Stimulated activated CD8-positive, alpha-beta memory T cell treated with anti-CD3 and anti-CD28 coated beads, Interleukin-15, amount 100 ng/mL, for 4 hours (primary cell): ENCODE results near the gene TSPYL2.
A peak's percentile ranks its signal among the peaks of the same experiment; 100 is the strongest.

Experiments
- DNase-seq, 2 donors: peaks; one replicate each; pipeline ENCODE4 v3.0.0-alpha.2; 2020; ENCODE audit warnings: low read depth in 2 of 2

Gene TSPYL2

GRCh38 chrX:53080628-53081580 lies 1.3 kb upstream of the TSPYL2 start:
- peak in 1 of 2 donors; percentile 25 for DNase-seq

GRCh38 chrX:53082773-53083616 lies 828 bp downstream of the TSPYL2 start:
- DNase-seq: no peak

GRCh38 chrX:53084043-53084570 lies 1.9 kb downstream of the TSPYL2 start:
- DNase-seq: no peak

DNA sequence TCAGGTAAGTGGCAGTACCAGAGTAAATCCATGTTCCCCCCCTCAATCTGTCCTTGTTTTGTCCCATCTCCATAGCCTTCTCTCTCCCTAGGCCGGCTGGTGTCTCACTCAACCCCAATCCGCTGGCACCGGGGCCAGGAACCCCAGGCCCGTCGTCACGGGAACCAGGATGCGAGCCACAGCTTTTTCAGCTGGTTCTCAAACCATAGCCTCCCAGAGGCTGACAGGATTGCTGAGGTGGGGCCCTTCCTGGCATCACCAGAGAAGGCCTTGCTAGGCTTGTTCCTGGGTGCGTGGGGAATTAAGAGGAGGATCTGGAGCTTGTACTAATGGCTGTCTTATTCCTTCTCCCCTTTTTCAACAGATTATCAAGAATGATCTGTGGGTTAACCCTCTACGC lies 2.7 kb downstream of the TSPYL2 start:
- no peak for DNase-seq

DNA sequence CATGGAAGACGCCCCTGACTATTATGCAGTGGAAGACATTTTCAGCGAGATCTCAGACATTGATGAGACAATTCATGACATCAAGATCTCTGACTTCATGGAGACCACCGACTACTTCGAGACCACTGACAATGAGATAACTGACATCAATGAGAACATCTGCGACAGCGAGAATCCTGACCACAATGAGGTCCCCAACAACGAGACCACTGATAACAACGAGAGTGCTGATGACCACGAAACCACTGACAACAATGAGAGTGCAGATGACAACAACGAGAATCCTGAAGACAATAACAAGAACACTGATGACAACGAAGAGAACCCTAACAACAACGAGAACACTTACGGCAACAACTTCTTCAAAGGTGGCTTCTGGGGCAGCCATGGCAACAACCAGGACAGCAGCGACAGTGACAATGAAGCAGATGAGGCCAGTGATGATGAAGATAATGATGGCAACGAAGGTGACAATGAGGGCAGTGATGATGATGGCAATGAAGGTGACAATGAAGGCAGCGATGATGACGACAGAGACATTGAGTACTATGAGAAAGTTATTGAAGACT lies 3.6 kb downstream of the TSPYL2 start:
- no peak for DNase-seq

DNA sequence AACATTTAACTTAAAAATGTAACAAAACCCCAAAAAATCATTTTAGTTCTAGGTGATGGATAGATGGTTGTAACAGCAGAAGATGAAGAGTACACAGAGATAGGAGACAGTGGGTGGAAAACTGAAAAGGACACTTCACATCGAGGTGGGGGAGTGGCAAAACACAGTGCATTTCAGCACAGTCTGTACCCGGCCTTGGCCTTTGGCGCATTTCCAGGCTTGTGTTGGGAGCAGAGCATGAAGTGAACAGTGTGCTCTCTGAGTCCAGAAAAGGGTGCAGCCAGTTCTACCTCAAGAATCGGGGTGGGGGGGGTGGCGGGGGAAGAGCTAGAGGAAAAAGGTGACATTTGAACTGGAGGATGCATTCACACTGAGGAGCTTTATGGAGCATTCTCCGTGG lies 4.3 kb downstream of the TSPYL2 start:
- no peak for DNase-seq

GRCh38 chrX:53087388-53087831 lies 5.2 kb downstream of the TSPYL2 start:
- DNase-seq: no peak

DNA sequence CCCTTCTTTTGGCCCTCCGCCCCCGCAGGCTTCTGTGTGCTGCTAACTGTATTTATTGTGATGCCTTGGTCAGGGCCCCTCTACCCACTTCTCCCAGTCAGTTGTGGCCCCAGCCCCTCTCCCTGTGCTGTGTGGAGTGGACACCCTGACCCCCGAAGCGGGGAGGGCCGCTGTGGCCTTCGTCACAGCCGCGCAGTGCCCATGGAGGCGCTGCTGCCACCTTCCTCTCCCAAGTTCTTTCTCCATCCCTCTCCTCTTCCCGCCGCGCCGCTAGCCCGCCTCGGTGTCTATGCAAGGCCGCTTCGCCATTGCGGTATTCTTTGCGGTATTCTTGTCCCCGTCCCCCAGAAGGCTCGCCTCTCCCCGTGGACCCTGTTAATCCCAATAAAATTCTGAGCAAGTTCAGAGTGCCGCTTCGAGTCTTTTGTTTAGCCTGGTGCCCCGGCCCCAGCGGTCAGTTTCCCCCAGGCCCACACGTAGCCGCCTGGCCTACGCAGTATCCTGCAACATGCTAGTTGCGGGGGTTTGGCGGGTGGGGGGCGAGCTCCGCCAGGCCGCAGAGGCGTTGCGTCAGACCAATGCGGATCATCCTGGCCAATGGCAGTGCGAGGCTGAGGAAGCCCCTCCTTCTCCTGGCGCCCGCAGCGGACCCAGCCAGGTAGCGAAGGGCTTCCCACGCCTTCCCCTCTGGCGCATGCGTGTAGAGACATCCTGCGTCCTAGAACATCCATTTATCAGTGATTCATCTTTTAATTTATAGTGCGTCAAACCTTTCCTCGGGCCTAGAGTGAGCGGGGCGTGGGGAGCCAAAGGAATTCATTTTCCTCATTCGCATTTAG lies 6.2 kb downstream of the TSPYL2 start:
- DNase-seq: peak; percentile 67 to 72

- DNase-seq: no peak
Measured at GRCh38 chrX:53089224-53089842, 7.2 kb downstream of the TSPYL2 start.

GRCh38 chrX:53089925-53090324 lies 7.8 kb downstream of the TSPYL2 start:
- DNase-seq: no peak

GRCh38 chrX:53091354-53091753 lies 9.2 kb downstream of the TSPYL2 start:
- DNase-seq: no peak

DNA sequence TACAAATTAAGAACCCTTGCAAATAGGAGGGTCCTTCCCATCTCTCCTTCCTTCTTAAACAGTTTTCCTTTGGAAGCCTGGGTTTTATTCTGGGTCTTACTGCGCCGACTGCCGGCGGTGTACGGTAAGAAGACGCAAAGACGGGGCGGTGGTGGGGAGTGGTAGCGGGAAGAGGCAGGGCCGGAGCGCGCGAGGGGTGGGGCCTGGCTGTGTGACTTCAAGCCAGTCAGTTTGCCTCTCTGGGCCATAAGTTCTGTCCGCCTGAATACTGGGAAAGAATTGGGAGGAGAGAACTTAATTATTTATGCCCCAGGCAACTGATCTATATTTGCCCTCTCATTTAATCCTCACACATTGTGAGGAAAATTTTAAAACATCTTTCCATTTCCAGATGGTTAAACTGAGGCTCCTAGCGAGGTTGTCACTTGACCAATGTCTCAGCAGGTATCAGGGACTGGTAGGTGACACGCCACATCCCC lies 11.0 kb downstream of the TSPYL2 start:
- peak in 1 of 2 donors; percentile 43 for DNase-seq

- peak; percentile 52 to 57 for DNase-seq
Measured at GRCh38 chrX:53093748-53094581, 11.8 kb downstream of the TSPYL2 start, which contains the start of gene KANTR. TSS of gene KANTR (plus strand) at chrX:53094142. CDS start at chrX:53124273, 30,131 bp downstream.

DNA sequence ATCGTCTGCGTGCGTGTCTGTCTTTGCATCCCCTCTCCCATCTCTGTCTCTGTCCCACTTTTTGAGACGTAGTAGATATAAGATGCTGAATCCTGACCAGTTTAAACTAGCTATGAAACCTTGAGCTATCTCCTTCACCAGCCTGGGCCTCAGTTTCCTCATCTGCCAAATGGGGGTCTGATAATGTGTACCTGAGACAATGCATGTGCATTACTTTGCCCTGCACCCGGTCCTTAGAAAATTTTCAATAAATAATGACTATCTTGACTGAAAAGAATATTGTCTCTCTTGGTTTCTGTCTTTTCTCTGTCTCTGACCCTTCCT lies 12.4 kb downstream of the TSPYL2 start:
- DNase-seq: no peak

DNA sequence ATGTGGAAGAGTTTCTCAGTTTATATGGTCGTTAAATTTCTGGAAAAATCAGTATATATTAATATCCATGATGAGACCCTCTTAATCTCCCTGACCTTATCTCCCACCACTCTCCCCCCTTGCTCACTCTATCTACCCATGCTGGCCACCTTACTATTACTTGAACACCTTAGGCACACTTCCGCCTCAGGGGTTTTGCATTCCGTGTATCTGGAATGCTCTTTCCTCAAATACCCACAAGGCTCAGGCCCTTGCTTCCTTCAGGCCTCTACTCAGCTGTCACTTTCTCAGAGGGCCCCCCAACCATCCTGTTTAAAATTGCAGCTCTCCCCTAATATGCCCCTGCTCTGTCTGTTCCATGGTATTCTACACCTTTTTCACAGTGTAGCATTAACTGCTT lies 13.6 kb downstream of the TSPYL2 start:
- no peak for DNase-seq

- no peak for DNase-seq
Measured at GRCh38 chrX:53114864-53115549, 32.8 kb downstream of the TSPYL2 start.

- DNase-seq: no peak
Measured at GRCh38 chrX:53115550-53115874, 33.3 kb downstream of the TSPYL2 start.

DNA sequence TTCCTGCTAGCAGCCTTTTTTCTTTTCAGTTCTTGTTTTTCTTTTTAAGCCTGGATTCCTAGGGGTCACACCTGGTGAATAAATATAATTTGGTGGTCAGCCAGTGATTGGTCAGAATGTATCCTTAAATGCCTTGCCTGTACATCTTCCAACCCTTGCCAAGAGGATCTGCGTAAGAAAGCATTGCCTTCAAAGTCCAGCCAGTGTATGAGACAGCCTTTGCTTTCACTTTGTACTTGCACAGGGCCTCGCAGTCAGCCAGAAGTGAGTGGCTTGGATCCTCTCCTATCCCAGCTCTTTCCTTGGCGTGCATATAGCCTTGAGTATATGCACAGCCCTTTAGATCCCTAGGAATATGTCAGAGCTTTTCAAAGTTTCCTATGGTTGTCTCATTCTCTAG lies 33.9 kb downstream of the TSPYL2 start:
- no peak for DNase-seq

DNA sequence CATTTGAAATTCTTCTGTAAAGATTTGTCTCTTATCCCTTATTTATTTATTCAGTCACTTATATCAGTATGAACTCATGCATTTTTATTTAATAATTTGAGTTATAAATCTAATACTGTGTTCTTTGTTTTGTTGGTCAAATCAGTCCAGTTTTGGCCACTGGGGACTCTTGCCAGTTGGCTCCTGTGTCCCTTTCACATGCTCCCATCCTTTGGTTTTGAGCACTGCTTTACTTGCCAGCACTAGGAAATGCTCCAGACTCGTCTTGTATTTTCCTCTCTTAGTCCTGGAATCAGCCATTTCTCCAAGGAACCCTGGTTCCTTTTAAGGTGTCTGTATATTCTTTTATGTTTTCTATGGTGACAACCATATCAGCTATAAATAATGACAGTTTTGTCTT lies 39.8 kb downstream of the TSPYL2 start:
- DNase-seq: no peak
